SK-N-SH treated with all-trans-retinoic acid at 6 μM for 48 hours (cell line): ENCODE data around the gene OR2T27.
"Not testable (repeated sequence)": the region's sequence is repeated elsewhere in the genome, so short reads cannot be mapped to it uniquely, and the experiment has no call there.

Experiments
- ATAC-seq: fragments of 200-7000 bp; cut with Tn5 transposase; 3 replicates; pipeline ENCODE4 v1.9.1; 2020; ENCODE audit warnings: mild to moderate bottlenecking, moderate library complexity
- ARNTL ChIP-seq: fragments of 450-650 bp; formaldehyde crosslinking; IDR thresholded peaks from 2 replicates; pipeline ENCODE4 v1.5.0; 2020; ENCODE audit warnings: low read depth, mild to moderate bottlenecking, moderate library complexity, borderline replicate concordance
- BACH2 ChIP-seq: fragments of 250-450 bp; sonication (Bioruptor Pico); IDR thresholded peaks from 2 replicates; pipeline ENCODE4 v1.9.0; 2021; ENCODE audit warnings: mild to moderate bottlenecking, borderline replicate concordance
- CSDC2 ChIP-seq: fragments of 250-450 bp; sonication (Bioruptor Pico); IDR thresholded peaks from 2 replicates; pipeline ENCODE4 v1.5.0; 2020; ENCODE audit warnings: mild to moderate bottlenecking, moderate library complexity
- CSRNP3 ChIP-seq: fragments of 250-450 bp; sonication (Bioruptor Pico); IDR thresholded peaks from 2 replicates; pipeline ENCODE4 v1.5.1; 2021; ENCODE audit warnings: mild to moderate bottlenecking, moderate library complexity
- ESRRG ChIP-seq: fragments of 250-450 bp; sonication (Bioruptor Pico); IDR thresholded peaks from 2 replicates; pipeline ENCODE4 v1.6.1; 2021; ENCODE audit warnings: mild to moderate bottlenecking
- GLIS3 ChIP-seq: fragments of 250-450 bp; sonication (Bioruptor Pico); IDR thresholded peaks from 2 replicates; pipeline ENCODE4 v1.5.0; 2020; ENCODE audit warnings: mild to moderate bottlenecking, moderate library complexity
- OSR1 ChIP-seq: fragments of 250-450 bp; sonication (Bioruptor Pico); IDR thresholded peaks from 2 replicates; pipeline ENCODE4 v1.8.0; 2022; ENCODE audit warnings: moderate library complexity, mild to moderate bottlenecking, inconsistent platforms
- POU6F1 ChIP-seq: fragments of 250-450 bp; sonication (Bioruptor Pico); IDR thresholded peaks from 2 replicates; pipeline ENCODE4 v1.8.0; 2021; ENCODE audit warnings: low read depth, mild to moderate bottlenecking, moderate library complexity, borderline replicate concordance
- PPARA ChIP-seq: fragments of 250-450 bp; sonication (Bioruptor Pico); IDR thresholded peaks from 2 replicates; pipeline ENCODE4 v1.5.0; 2020; ENCODE audit warnings: mild to moderate bottlenecking, borderline replicate concordance
- RARB ChIP-seq: fragments of 250-450 bp; sonication (Bioruptor Pico); IDR thresholded peaks from 2 replicates; pipeline ENCODE4 v1.8.0; 2021; ENCODE audit warnings: mild to moderate bottlenecking, moderate library complexity
- SNAI2 ChIP-seq: fragments of 250-450 bp; sonication (Bioruptor Pico); IDR thresholded peaks from 2 replicates; pipeline ENCODE4 v1.5.0; 2020; ENCODE audit warnings: mild to moderate bottlenecking, moderate library complexity
- TCF4 ChIP-seq: fragments of 250-450 bp; sonication (Bioruptor Pico); IDR thresholded peaks from 2 replicates; pipeline ENCODE4 v1.8.0; 2021; ENCODE audit warnings: mild to moderate bottlenecking, moderate library complexity, borderline replicate concordance
- TOX ChIP-seq: fragments of 250-450 bp; sonication (Bioruptor Pico); IDR thresholded peaks from 2 replicates; pipeline ENCODE4 v1.8.0; 2021; ENCODE audit warnings: mild to moderate bottlenecking, moderate library complexity, borderline replicate concordance
- ZC3H10 ChIP-seq: fragments of 250-450 bp; sonication (Bioruptor Pico); IDR thresholded peaks from 2 replicates; pipeline ENCODE4 v1.5.1; 2021; ENCODE audit warnings: mild to moderate bottlenecking, moderate library complexity
- ZFP30 ChIP-seq: fragments of 450-650 bp; formaldehyde crosslinking; IDR thresholded peaks from 2 replicates; pipeline ENCODE4 v1.5.0; 2022; ENCODE audit warnings: mild to moderate bottlenecking, moderate library complexity
- ZNF565 ChIP-seq: fragments of 450-650 bp; formaldehyde crosslinking; conservative IDR thresholded peaks from 2 replicates; pipeline ENCODE4 v1.5.0; 2020; ENCODE audit warnings: low read depth, mild to moderate bottlenecking, moderate library complexity
- ZNF8 ChIP-seq: fragments of 450-650 bp; formaldehyde crosslinking; IDR thresholded peaks from 2 replicates; pipeline ENCODE4 v1.5.0; 2020; ENCODE audit warnings: mild to moderate bottlenecking, moderate library complexity
- TF ChIP-seq, protein P1 (sequence below): fragments of 250-450 bp; sonication (Bioruptor Pico); IDR thresholded peaks from 2 replicates; pipeline ENCODE4 v1.5.0; 2020; ENCODE audit warnings: mild to moderate bottlenecking, moderate library complexity
- TF ChIP-seq, protein P2 (sequence below): fragments of 250-450 bp; sonication (Bioruptor Pico); IDR thresholded peaks from 2 replicates; pipeline ENCODE4 v1.5.1; 2020; ENCODE audit warnings: low read depth, mild to moderate bottlenecking, moderate library complexity
- TF ChIP-seq, protein P3 (sequence below): fragments of 250-450 bp; sonication (Bioruptor Pico); IDR thresholded peaks from 2 replicates; pipeline ENCODE4 v1.8.0; 2020; ENCODE audit warnings: mild to moderate bottlenecking, moderate library complexity, borderline replicate concordance

OR2T27 gene

GRCh38 chr1:248655354-248655753, at the start of gene OR2T27:
Gene OR2T27, minus strand, starts transcription at chr1:248655528. Its CDS starts 4,644 bp downstream, at chr1:248650884.
- ATAC-seq = not testable (repeated sequence)

GRCh38 chr1:248704606-248705005, 49.3 kb upstream of the OR2T27 start:
- ATAC-seq = no peak
- TF ChIP-seq, protein P1, sequence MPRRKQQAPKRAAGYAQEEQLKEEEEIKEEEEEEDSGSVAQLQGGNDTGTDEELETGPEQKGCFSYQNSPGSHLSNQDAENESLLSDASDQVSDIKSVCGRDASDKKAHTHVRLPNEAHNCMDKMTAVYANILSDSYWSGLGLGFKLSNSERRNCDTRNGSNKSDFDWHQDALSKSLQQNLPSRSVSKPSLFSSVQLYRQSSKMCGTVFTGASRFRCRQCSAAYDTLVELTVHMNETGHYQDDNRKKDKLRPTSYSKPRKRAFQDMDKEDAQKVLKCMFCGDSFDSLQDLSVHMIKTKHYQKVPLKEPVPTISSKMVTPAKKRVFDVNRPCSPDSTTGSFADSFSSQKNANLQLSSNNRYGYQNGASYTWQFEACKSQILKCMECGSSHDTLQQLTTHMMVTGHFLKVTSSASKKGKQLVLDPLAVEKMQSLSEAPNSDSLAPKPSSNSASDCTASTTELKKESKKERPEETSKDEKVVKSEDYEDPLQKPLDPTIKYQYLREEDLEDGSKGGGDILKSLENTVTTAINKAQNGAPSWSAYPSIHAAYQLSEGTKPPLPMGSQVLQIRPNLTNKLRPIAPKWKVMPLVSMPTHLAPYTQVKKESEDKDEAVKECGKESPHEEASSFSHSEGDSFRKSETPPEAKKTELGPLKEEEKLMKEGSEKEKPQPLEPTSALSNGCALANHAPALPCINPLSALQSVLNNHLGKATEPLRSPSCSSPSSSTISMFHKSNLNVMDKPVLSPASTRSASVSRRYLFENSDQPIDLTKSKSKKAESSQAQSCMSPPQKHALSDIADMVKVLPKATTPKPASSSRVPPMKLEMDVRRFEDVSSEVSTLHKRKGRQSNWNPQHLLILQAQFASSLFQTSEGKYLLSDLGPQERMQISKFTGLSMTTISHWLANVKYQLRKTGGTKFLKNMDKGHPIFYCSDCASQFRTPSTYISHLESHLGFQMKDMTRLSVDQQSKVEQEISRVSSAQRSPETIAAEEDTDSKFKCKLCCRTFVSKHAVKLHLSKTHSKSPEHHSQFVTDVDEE = no peak
- no peak for TF ChIP-seq TOX (CRISPR knock-in tag)

GRCh38 chr1:248703674-248704073, 48.3 kb upstream of the OR2T27 start:
- no peak for ATAC-seq
- TF ChIP-seq PPARA = no peak
- TF ChIP-seq, protein P2, sequence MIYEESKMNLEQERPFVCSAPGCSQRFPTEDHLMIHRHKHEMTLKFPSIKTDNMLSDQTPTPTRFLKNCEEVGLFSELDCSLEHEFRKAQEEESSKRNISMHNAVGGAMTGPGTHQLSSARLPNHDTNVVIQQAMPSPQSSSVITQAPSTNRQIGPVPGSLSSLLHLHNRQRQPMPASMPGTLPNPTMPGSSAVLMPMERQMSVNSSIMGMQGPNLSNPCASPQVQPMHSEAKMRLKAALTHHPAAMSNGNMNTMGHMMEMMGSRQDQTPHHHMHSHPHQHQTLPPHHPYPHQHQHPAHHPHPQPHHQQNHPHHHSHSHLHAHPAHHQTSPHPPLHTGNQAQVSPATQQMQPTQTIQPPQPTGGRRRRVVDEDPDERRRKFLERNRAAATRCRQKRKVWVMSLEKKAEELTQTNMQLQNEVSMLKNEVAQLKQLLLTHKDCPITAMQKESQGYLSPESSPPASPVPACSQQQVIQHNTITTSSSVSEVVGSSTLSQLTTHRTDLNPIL (CRISPR knock-in tag) = no peak
- no peak for TF ChIP-seq RARB
- no peak for TF ChIP-seq BACH2 (CRISPR knock-in tag)
- TF ChIP-seq SNAI2 = no peak
- TF ChIP-seq ARNTL (CRISPR knock-in tag) = no peak
- no peak for TF ChIP-seq ZFP30 (CRISPR knock-in tag)
- no peak for TF ChIP-seq ZC3H10 (CRISPR knock-in tag)
- no peak for TF ChIP-seq TCF4 (CRISPR knock-in tag)
- no peak for TF ChIP-seq CSDC2 (CRISPR knock-in tag)
- no peak for TF ChIP-seq GLIS3 (CRISPR knock-in tag)
- TF ChIP-seq, protein P1 = no peak
- TF ChIP-seq, protein P3, sequence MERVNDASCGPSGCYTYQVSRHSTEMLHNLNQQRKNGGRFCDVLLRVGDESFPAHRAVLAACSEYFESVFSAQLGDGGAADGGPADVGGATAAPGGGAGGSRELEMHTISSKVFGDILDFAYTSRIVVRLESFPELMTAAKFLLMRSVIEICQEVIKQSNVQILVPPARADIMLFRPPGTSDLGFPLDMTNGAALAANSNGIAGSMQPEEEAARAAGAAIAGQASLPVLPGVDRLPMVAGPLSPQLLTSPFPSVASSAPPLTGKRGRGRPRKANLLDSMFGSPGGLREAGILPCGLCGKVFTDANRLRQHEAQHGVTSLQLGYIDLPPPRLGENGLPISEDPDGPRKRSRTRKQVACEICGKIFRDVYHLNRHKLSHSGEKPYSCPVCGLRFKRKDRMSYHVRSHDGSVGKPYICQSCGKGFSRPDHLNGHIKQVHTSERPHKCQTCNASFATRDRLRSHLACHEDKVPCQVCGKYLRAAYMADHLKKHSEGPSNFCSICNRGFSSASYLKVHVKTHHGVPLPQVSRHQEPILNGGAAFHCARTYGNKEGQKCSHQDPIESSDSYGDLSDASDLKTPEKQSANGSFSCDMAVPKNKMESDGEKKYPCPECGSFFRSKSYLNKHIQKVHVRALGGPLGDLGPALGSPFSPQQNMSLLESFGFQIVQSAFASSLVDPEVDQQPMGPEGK (CRISPR knock-in tag) = no peak
- TF ChIP-seq OSR1 (CRISPR knock-in tag) = no peak
- no peak for TF ChIP-seq CSRNP3 (CRISPR knock-in tag)
- TF ChIP-seq POU6F1 (CRISPR knock-in tag) = no peak
- TF ChIP-seq ESRRG (CRISPR knock-in tag) = no peak
- TF ChIP-seq TOX (CRISPR knock-in tag) = no peak
- TF ChIP-seq ZNF8 (CRISPR knock-in tag) = no peak
- no peak for TF ChIP-seq ZNF565 (CRISPR knock-in tag)
